DMS153 treated with DMSO at 0.1 percent for 48 hours (cell line): ENCODE data around the gene CASP7.
A peak's percentile ranks its signal among the peaks of the same experiment; 100 is the strongest.
"Not testable (repeated sequence)": the region's sequence is repeated elsewhere in the genome, so short reads cannot be mapped to it uniquely, and the experiment has no call there.

ENCODE experiments used
- DNase-seq: peaks from one replicate; lab custom pipeline; 2025; ENCODE audit not compliant: unreplicated experiment; lab: John Stamatoyannopoulos, UW

CASP7 gene

DNA sequence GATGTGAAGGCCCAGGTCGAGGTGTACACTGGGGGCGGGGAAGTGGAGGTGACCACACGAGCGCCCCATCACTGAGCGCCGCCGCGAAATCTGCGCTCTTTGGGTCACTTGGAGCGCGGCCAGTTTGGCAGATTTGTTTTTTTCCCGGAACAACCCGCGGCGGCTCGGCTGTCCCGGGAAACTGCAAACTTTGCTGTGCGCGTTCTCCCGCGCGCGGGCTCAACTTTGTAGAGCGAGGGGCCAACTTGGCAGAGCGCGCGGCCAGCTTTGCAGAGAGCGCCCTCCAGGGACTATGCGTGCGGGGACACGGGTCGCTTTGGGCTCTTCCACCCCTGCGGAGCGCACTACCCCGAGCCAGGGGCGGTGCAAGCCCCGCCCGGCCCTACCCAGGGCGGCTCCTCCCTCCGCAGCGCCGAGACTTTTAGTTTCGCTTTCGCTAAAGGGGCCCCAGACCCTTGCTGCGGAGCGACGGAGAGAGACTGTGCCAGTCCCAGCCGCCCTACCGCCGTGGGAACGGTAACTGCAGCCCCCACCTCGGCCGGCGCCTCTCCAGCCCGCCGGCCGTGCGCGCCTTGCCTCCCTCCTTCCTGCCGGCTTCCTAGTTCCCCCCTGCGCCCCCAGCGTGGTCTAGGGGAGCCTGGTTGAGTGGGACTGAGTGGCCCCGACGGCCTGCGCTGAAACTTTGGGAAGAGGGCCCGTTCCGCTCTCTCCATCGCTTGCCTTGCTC, at the start of gene CASP7:
CASP7 (plus strand) TSS at position 450 of the 727 bp plus-strand sequence. CDS start 17,582 bp downstream, outside the sequence.
- peak; percentile 33 for DNase-seq

- no peak for DNase-seq
Measured at GRCh38 chr10:113630929-113631533, 48.7 kb upstream of the CASP7 start.

DNA sequence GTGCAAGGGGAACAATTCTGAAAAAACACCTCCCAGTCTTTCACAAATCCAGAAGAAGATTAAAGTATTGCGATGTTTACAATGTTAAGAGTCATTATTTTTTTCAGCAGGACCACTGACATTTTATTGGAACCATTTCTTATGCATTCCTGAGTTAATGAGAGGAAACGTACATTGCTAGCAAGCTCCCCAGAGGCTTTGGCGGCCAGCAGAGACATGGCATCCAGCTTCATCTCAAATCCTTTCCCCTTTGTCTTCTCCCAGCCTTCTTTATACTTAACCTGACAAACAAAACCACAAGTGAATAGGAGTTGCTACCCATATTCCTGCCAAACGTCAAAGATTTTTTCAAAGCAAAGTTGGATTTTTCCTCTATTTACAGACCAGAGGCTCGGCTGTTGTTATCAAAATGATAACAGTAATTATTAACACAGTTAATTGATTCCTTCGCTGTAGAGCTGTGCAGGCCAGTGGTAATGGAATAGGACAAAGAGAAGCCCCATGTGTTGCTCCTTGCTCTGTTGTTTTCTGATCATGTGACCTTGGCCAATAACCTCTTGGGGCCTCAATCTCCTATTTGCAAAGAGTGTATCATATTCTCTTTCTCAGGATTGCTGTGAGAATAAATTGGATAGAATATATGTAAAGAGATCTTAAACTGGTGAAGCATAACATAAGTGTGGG, 47.9 kb upstream of the CASP7 start:
- DNase-seq, result no peak

DNA sequence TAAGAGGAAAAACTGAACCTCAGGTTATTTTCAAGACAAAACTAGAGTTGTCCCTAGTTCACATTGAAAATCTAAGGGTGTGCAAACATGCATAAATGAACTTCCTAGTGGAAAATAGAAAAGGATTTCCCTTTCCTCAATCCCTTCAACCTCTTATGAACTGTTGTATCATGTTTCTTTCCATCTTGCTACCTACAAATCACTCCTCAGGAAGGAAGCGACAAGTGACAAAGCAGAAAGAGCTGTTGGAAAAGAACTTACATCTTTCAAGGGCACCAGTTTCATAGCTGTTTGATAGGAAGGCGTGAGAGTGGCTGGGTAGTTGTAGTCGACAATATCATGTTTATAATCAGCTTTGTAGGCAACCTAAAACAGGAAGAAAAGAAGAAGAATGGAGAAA, 39.7 kb upstream of the CASP7 start:
- DNase-seq, result no peak

DNA sequence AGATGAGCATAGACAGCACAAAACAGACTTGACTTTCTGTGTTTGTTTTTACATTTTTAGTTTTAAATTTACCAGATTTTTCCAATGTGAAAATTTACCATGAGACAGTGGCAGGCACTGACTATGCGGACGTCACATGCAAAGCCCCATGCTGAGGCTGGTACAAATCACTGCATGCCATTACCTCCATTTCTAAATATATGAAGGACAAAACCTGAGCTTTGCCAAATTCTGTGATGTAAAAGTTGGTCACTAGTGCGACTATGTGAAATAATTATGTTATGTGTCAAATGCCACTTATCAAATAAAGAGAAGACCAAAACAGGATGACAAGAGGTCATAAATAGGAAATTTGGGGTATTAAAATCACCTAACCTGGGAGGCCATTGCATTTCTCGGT, 38.0 kb upstream of the CASP7 start:
- no peak for DNase-seq

DNA sequence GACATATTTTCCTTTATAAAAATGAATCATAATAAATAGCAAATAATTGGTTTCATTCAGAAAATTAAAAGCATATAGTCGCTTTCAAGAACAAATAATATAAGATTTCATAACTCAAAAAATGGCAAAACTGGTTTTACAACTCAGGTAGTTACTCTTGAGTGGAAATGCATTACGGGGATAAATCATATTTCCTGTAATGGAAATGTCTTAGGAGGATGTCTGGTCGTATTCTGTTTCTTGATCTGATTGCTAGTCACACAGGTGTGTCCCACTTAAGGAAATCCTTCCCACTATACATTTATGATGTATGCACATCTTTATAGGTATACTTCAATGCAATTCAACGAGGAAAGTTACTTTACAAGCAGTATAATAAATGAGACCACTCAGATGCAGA, 36.5 kb upstream of the CASP7 start:
- no peak for DNase-seq

DNA sequence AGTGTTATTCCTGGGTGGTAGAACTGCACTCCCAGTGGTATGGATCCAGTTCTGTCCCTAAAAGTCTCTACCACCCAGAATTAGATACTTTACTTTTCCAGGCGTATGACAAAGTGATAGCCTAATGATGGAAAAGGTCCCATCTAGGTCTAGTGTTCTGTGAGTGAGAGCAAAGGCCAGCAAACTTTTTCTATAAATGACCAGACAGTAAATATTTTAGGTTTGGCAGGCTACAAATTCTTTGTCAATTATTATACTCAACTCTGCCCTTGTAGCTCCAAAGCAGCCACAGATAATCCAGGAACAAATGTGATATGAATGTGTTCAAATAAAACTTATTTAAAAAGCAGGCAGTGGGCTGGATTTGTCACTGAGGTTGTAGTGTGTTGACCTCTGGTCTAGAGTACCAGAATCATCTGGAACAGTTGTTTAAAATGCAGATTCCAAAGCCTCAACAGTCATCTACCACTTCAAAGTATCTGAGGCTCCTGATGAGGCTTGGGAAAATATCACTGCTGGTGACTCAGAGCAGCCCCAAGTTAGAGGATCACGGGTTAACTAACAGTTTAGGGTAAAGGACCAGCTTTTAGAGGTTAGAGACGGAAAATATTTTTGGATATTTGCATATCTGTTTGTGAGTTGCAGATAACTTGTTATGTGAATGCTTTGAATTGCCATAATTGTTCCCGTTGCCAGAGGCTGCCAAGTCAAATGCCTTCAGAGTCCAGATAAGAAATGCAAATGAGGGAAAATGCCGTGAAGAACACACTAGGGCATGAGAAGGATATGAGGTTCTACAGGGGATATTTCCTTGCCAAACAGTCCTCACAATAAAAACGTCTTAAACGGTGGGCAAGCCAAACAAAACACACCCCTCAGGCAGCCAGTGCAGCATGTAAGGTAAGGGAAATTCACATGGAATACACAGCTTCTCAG, 35.3 kb upstream of the CASP7 start:
- no peak for DNase-seq

GRCh38 chr10:113646336-113647201, 33.1 kb upstream of the CASP7 start:
- DNase-seq, result no peak

- DNase-seq, result no peak
Measured at GRCh38 chr10:113647812-113648211, 31.9 kb upstream of the CASP7 start.

- no peak for DNase-seq
Measured at GRCh38 chr10:113648478-113648877, 31.2 kb upstream of the CASP7 start.

GRCh38 chr10:113650172-113650571, 29.5 kb upstream of the CASP7 start:
- DNase-seq, result no peak

DNA sequence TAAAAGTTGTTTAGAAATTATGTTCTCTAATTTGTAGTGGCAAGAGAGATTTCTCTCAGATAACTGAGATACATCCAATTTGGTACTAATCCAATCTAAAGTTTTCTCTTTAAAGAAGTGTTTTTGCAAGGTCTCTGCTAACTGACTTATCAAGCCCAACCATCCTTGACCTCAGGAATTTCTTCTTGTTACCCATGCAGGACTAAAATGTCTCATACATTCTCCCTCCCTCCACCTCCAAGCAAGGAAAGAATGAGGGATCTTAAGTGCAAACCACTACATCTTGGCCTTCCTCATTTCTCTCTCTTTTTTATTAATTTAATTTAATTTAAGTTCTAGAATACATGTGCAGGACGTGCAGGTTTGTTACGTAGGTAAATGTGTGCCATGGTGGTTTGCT, 28.7 kb upstream of the CASP7 start:
- DNase-seq, result no peak

DNA sequence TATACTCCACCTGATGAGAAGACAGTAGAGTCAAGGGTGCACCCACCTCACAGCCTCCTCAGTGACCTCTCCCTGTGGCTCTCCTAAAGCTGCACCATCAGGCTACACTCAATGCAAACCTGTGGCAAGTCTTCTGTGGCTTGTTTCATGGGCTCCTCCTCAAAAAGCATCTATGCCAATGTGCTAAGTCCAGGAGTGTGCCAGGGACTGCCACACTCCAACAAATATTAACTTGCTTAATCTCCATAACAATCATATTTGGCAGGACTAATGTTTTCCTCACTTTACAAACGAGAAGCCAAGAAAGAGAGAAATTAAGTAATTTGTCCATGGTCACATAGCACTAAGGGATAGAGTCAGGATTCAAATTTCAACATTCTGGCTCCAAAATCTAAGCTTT, 27.8 kb upstream of the CASP7 start:
- DNase-seq, result no peak

DNA sequence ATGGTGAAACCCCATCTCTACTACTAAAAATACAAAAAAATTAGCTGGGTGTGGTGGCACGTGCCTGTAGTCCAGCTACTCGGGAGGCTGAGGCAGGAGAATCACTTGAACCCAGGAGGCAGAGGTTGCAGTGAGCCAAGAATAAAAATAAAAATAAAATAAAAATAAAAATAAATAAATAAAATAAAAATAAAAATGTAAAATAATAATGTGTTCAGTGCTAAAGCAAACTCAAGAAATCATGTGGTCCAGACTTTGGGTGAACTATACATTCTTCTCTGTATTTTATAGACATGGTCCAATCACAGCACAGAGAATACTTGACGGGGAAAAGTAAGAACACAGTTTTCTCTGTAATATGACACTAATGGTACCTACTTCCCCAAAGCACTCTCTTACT, 27.3 kb upstream of the CASP7 start:
- DNase-seq, result not testable (repeated sequence)

GRCh38 chr10:113656896-113657295, 22.8 kb upstream of the CASP7 start:
- DNase-seq, result no peak

GRCh38 chr10:113657544-113657943, 22.2 kb upstream of the CASP7 start:
- DNase-seq, result no peak

DNA sequence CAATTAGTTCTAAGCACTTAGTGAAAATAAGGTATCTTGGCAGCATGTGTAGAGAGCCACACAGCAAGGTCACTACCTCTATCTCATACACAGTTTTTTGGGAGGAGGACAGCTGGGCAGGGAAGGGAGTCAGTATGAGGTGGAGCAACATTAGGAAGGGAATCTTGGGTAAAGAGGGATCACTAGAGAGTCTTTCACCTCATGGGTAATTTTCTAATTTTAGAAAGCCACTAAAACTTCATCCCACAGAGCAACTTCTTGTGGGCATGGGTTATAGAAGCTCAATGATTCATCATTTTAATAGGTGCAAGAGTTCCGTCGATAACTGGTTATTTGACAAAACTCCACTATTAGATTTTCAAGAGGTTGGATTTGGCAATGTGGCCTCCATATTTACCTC, 18.4 kb upstream of the CASP7 start:
- DNase-seq, result no peak

DNA sequence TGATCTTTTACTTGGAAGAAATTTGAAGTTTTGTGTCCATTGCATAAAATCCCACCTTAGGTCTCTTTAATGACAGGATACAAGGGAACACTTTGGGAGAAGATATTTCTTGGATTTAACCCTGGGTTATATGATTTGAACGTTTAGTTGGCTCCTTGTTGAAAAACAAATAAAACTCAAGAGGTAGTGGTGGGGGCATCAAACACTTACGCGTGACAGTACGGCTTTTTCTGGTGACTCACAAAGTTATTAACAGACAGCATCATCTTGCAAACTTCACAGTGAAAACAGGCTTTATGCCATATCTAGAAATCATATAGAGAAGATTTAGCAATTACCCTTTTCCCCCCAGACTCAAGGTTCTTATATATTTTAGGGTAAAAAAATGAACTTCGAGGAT, 16.6 kb upstream of the CASP7 start:
- no peak for DNase-seq

DNA sequence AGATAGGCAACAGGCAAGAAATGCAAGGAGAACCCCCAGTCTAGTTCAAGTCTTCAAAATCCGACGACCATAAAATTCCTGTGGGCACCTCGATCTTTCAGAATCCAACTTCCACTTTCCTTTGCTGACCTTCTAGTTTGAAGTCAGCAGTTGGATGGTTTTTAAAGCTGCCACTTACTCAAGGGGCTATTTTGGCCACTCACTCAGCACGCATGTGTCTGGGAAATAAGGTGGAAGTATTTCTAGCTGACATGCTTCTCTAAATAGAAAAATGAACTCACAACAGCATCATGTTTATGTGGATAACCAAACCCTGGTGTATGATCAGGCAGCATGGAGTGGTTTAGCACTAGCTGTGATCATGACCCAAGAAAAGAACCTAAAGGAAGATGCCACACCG, 15.8 kb upstream of the CASP7 start, which contains the start of gene NRAP:
NRAP (minus strand) TSS at position 134 of the 400 bp plus-strand sequence. CDS start 159 bp downstream, outside the sequence.
- DNase-seq, result no peak

GRCh38 chr10:113665352-113665751, 14.4 kb upstream of the CASP7 start:
- no peak for DNase-seq
